ENCODE results near the gene TPO. TPM values are rescaled to one million over a fixed set of nuclear protein-coding genes. Genes with fewer than 3 reads are reported as not detected.

TPO gene
- total RNA-seq, 1 donor from 2014 or later, result not detected

DNA sequence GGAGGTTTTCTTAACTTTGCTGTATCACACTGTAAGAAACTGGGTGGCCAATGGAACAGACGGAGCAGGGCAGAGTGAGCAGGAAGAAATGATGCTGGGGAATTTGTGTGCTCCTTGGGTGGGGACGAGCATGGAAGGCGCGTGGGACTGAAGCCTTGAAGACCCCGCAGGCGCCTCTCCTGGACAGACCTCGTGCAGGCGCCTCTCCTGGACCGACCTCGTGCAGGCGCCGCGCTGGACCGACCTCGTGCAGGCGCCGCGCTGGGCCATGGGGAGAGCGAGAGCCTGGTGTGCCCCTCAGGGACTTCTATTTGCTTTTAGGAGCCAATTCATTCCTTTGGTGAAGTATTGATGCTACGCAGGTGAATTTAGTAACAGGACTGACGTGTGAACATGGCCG is 8.9 kb downstream of the TPO start:
- no peak for FAIRE-seq
- TF ChIP-seq CTCF (IDR thresholded peaks at IDR 0.05; ENCODE audit: insufficient read depth, low read length, severe bottlenecking), result no peak
- Histone ChIP-seq H3K36me3 (ENCODE audit: control insufficient read depth, insufficient read depth, low read length) (no peaks in the 10 kb centered on the region), H3K27me3 (ENCODE audit: control insufficient read depth, insufficient read depth, low read length) (no peaks in the 10 kb centered on the region), H3K4me3 (ENCODE audit: low read depth, low read length) (no peak overlapping the region)
- DNase-seq (ENCODE audit: low read depth), result no peak

- Histone ChIP-seq H3K4me3 (ENCODE audit: low read depth, low read length) (no peak overlapping the region), H3K36me3 (ENCODE audit: control insufficient read depth, insufficient read depth, low read length) (no peaks in the 10 kb centered on the region), H3K27me3 (ENCODE audit: control insufficient read depth, insufficient read depth, low read length) (no peaks in the 10 kb centered on the region)
- no peak for TF ChIP-seq CTCF (IDR thresholded peaks at IDR 0.05; ENCODE audit: insufficient read depth, low read length, severe bottlenecking)
- DNase-seq (ENCODE audit: low read depth) (no peak), FAIRE-seq (no peak)
Measured at GRCh38 chr2:1422716-1423285, 9.5 kb downstream of the TPO start.

GRCh38 chr2:1427086-1427485 is 13.8 kb downstream of the TPO start:
- no peaks in the 10 kb centered on the region for H3K27me3 ChIP-seq (ENCODE audit: control insufficient read depth, insufficient read depth, low read length)
- no peak for TF ChIP-seq CTCF (IDR thresholded peaks at IDR 0.05; ENCODE audit: insufficient read depth, low read length, severe bottlenecking)
- DNase-seq (ENCODE audit: low read depth), result no peak
- H3K36me3 ChIP-seq (ENCODE audit: control insufficient read depth, insufficient read depth, low read length), result no peaks in the 10 kb centered on the region
- H3K4me3 ChIP-seq (ENCODE audit: low read depth, low read length), result no peak overlapping the region
- no peak for FAIRE-seq

DNA sequence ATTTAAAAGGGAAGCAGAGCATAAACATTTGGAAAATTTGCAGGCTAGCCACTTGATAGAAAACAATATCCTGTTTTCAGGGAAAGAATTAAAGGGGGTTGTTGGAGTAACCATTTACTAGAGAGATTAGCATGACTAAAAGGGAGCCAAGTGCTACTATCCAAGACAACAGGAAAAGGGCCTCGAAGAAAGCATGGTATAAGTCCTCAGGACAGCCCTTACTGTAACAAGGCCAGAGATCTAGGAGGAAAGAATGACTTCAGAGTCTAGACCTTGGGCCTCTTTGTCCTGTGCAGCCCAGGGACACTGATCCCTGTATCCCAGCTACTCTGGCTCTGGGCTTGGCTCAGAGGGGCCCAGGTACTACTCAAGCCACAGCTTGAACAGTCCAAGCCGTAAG is 16.6 kb downstream of the TPO start:
- FAIRE-seq, result no peak
- no peak overlapping the region for H3K4me3 ChIP-seq (ENCODE audit: low read depth, low read length)
- DNase-seq (ENCODE audit: low read depth), result no peak
- TF ChIP-seq CTCF (IDR thresholded peaks at IDR 0.05; ENCODE audit: insufficient read depth, low read length, severe bottlenecking), result no peak
- no peaks in the 10 kb centered on the region for H3K36me3 ChIP-seq (ENCODE audit: control insufficient read depth, insufficient read depth, low read length)
- no peaks in the 10 kb centered on the region for H3K27me3 ChIP-seq (ENCODE audit: control insufficient read depth, insufficient read depth, low read length)

DNA sequence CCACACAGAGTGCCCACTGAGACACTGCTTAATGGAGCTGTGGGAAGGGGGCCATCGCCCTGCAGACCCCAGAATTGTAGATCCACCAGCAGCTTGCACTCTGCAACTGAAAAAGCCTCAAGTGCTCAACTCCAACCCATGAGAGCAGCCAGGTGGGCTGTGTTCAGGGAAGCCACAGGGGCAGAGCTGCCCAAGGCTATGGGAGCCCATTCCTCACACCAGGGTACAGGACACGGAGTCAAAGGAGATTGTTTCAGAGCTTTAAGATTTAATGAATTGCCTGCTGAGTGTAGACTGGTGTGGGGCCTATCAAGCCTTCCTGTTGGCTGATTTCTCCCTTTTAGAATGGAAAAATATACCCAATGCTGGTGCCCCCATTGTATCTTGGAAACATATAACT is 17.2 kb downstream of the TPO start:
- H3K27me3 ChIP-seq (ENCODE audit: control insufficient read depth, insufficient read depth, low read length), result no peaks in the 10 kb centered on the region
- FAIRE-seq (no peak), DNase-seq (ENCODE audit: low read depth) (no peak)
- H3K4me3 ChIP-seq (ENCODE audit: low read depth, low read length), result no peak overlapping the region
- no peaks in the 10 kb centered on the region for H3K36me3 ChIP-seq (ENCODE audit: control insufficient read depth, insufficient read depth, low read length)
- no peak for TF ChIP-seq CTCF (IDR thresholded peaks at IDR 0.05; ENCODE audit: insufficient read depth, low read length, severe bottlenecking)

DNA sequence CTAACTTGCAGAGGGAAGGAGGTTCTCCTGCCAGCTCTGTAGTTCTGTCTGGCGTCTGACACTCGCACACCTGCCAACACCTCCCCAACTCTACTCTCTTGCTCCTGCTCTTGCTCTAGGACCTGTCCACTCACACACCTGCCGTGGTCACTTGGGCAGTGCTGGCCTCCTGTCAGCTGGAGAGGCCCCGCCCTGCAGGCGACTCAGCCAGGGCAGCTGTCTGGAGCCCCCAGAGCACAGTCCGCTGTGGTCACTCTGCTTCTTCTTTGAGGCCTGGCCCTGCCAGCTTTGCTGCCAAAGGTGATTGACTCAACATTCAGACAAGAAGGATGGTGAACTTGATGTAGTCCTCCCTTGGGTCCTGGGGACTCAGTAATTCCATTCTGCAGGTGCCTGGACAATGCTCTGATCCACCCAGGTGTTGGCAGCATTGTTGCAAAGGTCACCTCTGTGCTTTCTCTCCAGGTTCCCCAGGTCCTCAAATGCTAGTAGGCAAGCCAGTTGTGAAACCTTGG is 18.7 kb downstream of the TPO start:
- Histone ChIP-seq H3K4me3 (ENCODE audit: low read depth, low read length) (no peak overlapping the region), H3K27me3 (ENCODE audit: control insufficient read depth, insufficient read depth, low read length) (no peaks in the 10 kb centered on the region), H3K36me3 (ENCODE audit: control insufficient read depth, insufficient read depth, low read length) (no peaks in the 10 kb centered on the region)
- no peak for DNase-seq (ENCODE audit: low read depth)
- no peak for FAIRE-seq
- no peak for TF ChIP-seq CTCF (IDR thresholded peaks at IDR 0.05; ENCODE audit: insufficient read depth, low read length, severe bottlenecking)

Measured in bronchial epithelial cell (primary cell).